Measurements from ENCODE around the gene METTL15. TPM values are rescaled to one million over a fixed set of nuclear protein-coding genes. Genes with fewer than 3 reads are reported as not detected.

The METTL15 gene
- total and polyA plus RNA-seq, 2 donors (not counting 1 experiment from before 2014, with no cell fraction given): 3.9 to 19.7 TPM

GRCh38 chr11:28350216-28350615 lies 242.0 kb downstream of the METTL15 start:
- no peak overlapping the region for H3K9ac ChIP-seq (ENCODE audit: low read length)
- H3K9me3 ChIP-seq (ENCODE audit: control extremely low read depth in 1 of 3, control insufficient read depth in 2 of 3, insufficient read depth in 1 of 3, low read length in 2 of 3): no peaks in the 10 kb centered on the region
- Mint-ChIP-seq H3K4me3 (no peak overlapping the region), H3K27ac (no peak overlapping the region), H3K4me1 (no peaks in the 10 kb centered on the region), H3K27me3 (no peaks in the 10 kb centered on the region), H3K9me3 (ENCODE audit: insufficient read depth) (no peaks in the 10 kb centered on the region)
- ChIA-PET CTCF (no interaction called here), POLR2A (no interaction called here)
- no peak overlapping the region for H2AFZ ChIP-seq (ENCODE audit: insufficient read depth, low read depth, low read length, poor library complexity, severe bottlenecking)
- ATAC-seq (ENCODE audit: low read depth) (no peak), DNase-seq (no peak)
- H4K20me1 ChIP-seq (ENCODE audit: control insufficient read depth, insufficient read depth, low read length, poor library complexity, severe bottlenecking): no peaks in the 10 kb centered on the region
- no peaks in the 10 kb centered on the region for H3K36me3 ChIP-seq (replicated peaks in 1 of 2; ENCODE audit: control extremely low read depth in 1 of 2, control insufficient read depth in 1 of 2, extremely low read depth in 1 of 2, insufficient read depth in 2 of 2, low read length in 1 of 2)
- H3K4me1 ChIP-seq (ENCODE audit: control insufficient read depth in 2 of 2, insufficient read depth in 2 of 2, low read length in 2 of 2): no peaks in the 10 kb centered on the region
- no peak overlapping the region for H3K4me3 ChIP-seq (ENCODE audit: control extremely low read depth in 1 of 5, extremely low read depth in 1 of 5, insufficient read depth in 1 of 5, low read depth in 2 of 5, low read length in 4 of 5)
- TF ChIP-seq EZH2 (IDR thresholded peaks at IDR 0.05; ENCODE audit: borderline replicate concordance, insufficient read depth, low read depth, low read length, poor library complexity, severe bottlenecking): no peak
- TF ChIP-seq CTCF (IDR thresholded peaks at IDR 0.05): no peak
- H3K27me3 ChIP-seq (replicated peaks in 1 of 4; ENCODE audit: control extremely low read depth in 1 of 4, control insufficient read depth in 3 of 4, insufficient read depth in 4 of 4, low read length in 3 of 4): no peaks in the 10 kb centered on the region
- no peak overlapping the region for H3K27ac ChIP-seq (ENCODE audit: low read length in 2 of 2)
- intact Hi-C loops (cut with micrococcal nuclease): no loop called here
- H3K4me2 ChIP-seq (replicated peaks; ENCODE audit: low read depth, low read length, poor library complexity, severe bottlenecking): no peak overlapping the region
- H3K79me2 ChIP-seq (ENCODE audit: control insufficient read depth, insufficient read depth, low read length): no peaks in the 10 kb centered on the region

- no peak overlapping the region for H3K27ac Mint-ChIP-seq
- intact Hi-C loops (cut with micrococcal nuclease): no loop called here
- Histone ChIP-seq H2AFZ (ENCODE audit: insufficient read depth, low read depth, low read length, poor library complexity, severe bottlenecking) (no peak overlapping the region), H3K27ac (ENCODE audit: low read length in 2 of 2) (no peak overlapping the region), H4K20me1 (ENCODE audit: control insufficient read depth, insufficient read depth, low read length, poor library complexity, severe bottlenecking) (no peaks in the 10 kb centered on the region), H3K36me3 (replicated peaks in 1 of 2; ENCODE audit: control extremely low read depth in 1 of 2, control insufficient read depth in 1 of 2, extremely low read depth in 1 of 2, insufficient read depth in 2 of 2, low read length in 1 of 2) (no peaks in the 10 kb centered on the region), H3K4me3 (ENCODE audit: control extremely low read depth in 1 of 5, extremely low read depth in 1 of 5, insufficient read depth in 1 of 5, low read depth in 2 of 5, low read length in 4 of 5) (no peak overlapping the region), H3K79me2 (ENCODE audit: control insufficient read depth, insufficient read depth, low read length) (no peaks in the 10 kb centered on the region), H3K9ac (ENCODE audit: low read length) (no peak overlapping the region), H3K27me3 (replicated peaks in 1 of 4; ENCODE audit: control extremely low read depth in 1 of 4, control insufficient read depth in 3 of 4, insufficient read depth in 4 of 4, low read length in 3 of 4) (no peaks in the 10 kb centered on the region), H3K4me1 (ENCODE audit: control insufficient read depth in 2 of 2, insufficient read depth in 2 of 2, low read length in 2 of 2) (no peaks in the 10 kb centered on the region), H3K4me2 (replicated peaks; ENCODE audit: low read depth, low read length, poor library complexity, severe bottlenecking) (no peak overlapping the region), H3K9me3 (ENCODE audit: control extremely low read depth in 1 of 3, control insufficient read depth in 2 of 3, insufficient read depth in 1 of 3, low read length in 2 of 3) (no peaks in the 10 kb centered on the region)
- POLR2A ChIA-PET: no interaction called here
- no peaks in the 10 kb centered on the region for H3K27me3 Mint-ChIP-seq
- no peaks in the 10 kb centered on the region for H3K9me3 Mint-ChIP-seq (ENCODE audit: insufficient read depth)
- ATAC-seq (ENCODE audit: low read depth) (no peak), DNase-seq (no peak)
- WGBS (ENCODE audit: insufficient coverage): no CpG with 5 or more reads among the region's 2 CpGs
- no peak for TF ChIP-seq EZH2 (IDR thresholded peaks at IDR 0.05; ENCODE audit: borderline replicate concordance, insufficient read depth, low read depth, low read length, poor library complexity, severe bottlenecking)
- TF ChIP-seq CTCF (IDR thresholded peaks at IDR 0.05): no peak
- H3K4me1 Mint-ChIP-seq: no peaks in the 10 kb centered on the region
- CTCF ChIA-PET: no interaction called here
- no peak overlapping the region for H3K4me3 Mint-ChIP-seq
These were observed 245.8 kb downstream of the METTL15 start for GRCh38 chr11:28353991-28354390.
